HepG2 (cell line): ENCODE data around the gene NARF. TPM values are rescaled to one million over a fixed set of nuclear protein-coding genes. Genes with fewer than 3 reads are reported as not detected.
A peak's percentile ranks its signal among the peaks of the same experiment; 100 is the strongest.

Experiments used
- BRCA1 ChIP-seq: sonication (generic); formaldehyde crosslinking; IDR thresholded peaks from 2 replicates; pipeline ENCODE4 v1.4.0; 2020; ENCODE audit warnings: missing genetic modification reagents
- DZIP1 ChIP-seq: sonication (generic); formaldehyde crosslinking; IDR thresholded peaks from 2 replicates; pipeline ENCODE4 v1.5.0; 2020; ENCODE audit warnings: mild to moderate bottlenecking, missing genetic modification reagents
- EEA1 ChIP-seq: sonication (generic); formaldehyde crosslinking; IDR thresholded peaks from 2 replicates; pipeline ENCODE4 v1.5.1; 2020; ENCODE audit warnings: mild to moderate bottlenecking, missing genetic modification reagents, borderline replicate concordance
- GMEB1 ChIP-seq: sonication (generic); formaldehyde crosslinking; IDR thresholded peaks from 2 replicates; pipeline ENCODE4 v1.5.1; 2020; ENCODE audit warnings: missing genetic modification reagents, mild to moderate bottlenecking, borderline replicate concordance
- IKZF4 ChIP-seq: sonication (generic); formaldehyde crosslinking; IDR thresholded peaks from 2 replicates; pipeline ENCODE4 v1.5.1; 2020; ENCODE audit warnings: borderline replicate concordance, mild to moderate bottlenecking, low read depth, missing genetic modification reagents; ENCODE audit errors: not compliant biosample characterization
- MIER3 ChIP-seq: IDR thresholded peaks from 2 replicates; pipeline ENCODE4 v1.6.1; 2016; ENCODE audit warnings: missing compliant biosample characterization, borderline replicate concordance
- MTA1 ChIP-seq: sonication (generic); formaldehyde crosslinking; IDR thresholded peaks from 2 replicates; pipeline ENCODE4 v1.4.0; 2020; ENCODE audit warnings: missing genetic modification reagents, mild to moderate bottlenecking, borderline replicate concordance
- MXD1 ChIP-seq: sonication (generic); formaldehyde crosslinking; IDR thresholded peaks from 2 replicates; pipeline ENCODE4 v1.4.0; 2020; ENCODE audit warnings: mild to moderate bottlenecking, missing genetic modification reagents
- POGK ChIP-seq: sonication (generic); formaldehyde crosslinking; conservative IDR thresholded peaks from 2 replicates; pipeline ENCODE4 v1.8.0; 2022; ENCODE audit warnings: mild to moderate bottlenecking, moderate library complexity, missing genetic modification reagents
- RFX1 ChIP-seq: fragments of 450-650 bp; IDR thresholded peaks from 2 replicates; pipeline ENCODE4 v1.6.1; 2017
- SNAPC4 ChIP-seq: sonication (generic); formaldehyde crosslinking; IDR thresholded peaks from 2 replicates; pipeline ENCODE4 v1.4.0; 2020; ENCODE audit warnings: mild to moderate bottlenecking, missing genetic modification reagents
- ZNF180 ChIP-seq: sonication (generic); formaldehyde crosslinking; IDR thresholded peaks from 2 replicates; pipeline ENCODE4 v1.4.0; 2020; ENCODE audit warnings: low read depth, missing genetic modification reagents, borderline replicate concordance
- ZNF34 ChIP-seq: sonication (generic); formaldehyde crosslinking; IDR thresholded peaks from 2 replicates; pipeline ENCODE4 v1.4.0; 2020; ENCODE audit warnings: mild to moderate bottlenecking, missing genetic modification reagents, borderline replicate concordance
- ZNF350 ChIP-seq: sonication (generic); formaldehyde crosslinking; IDR thresholded peaks from 2 replicates; pipeline ENCODE4 v1.4.0; 2020; ENCODE audit warnings: mild to moderate bottlenecking, low read depth, missing genetic modification reagents, borderline replicate concordance
- ZNF44 ChIP-seq: sonication (generic); formaldehyde crosslinking; IDR thresholded peaks from 2 replicates; pipeline ENCODE4 v1.5.1; 2020; ENCODE audit warnings: mild to moderate bottlenecking, missing genetic modification reagents
- polyA plus RNA-seq, 8 experiments: library from polyadenylated mRNA; depleted of rRNA in 3 of 8; stranded (reverse) in 7 of 8; unstranded in 1 of 8; fragments of >200 nt; fragmentation: Illumina TruSeq in 4 of 8; extraction: Trizol in 4 of 8; gene quantifications; 2 replicates each; pipeline versions ENCODE4 v1.2.1 to v1.2.3, GENCODE V29; 2011 to 2016; ENCODE audit warnings: low read depth in 4 of 8, missing spikeins in 1 of 8, mixed read lengths in 1 of 8; ENCODE audit not compliant: insufficient read depth in 1 of 8
- total RNA-seq, 5 experiments: library from RNA; depleted of rRNA; stranded (reverse); fragments of >200 nt; fragmentation: Illumina TruSeq; extraction: Trizol; gene quantifications; 2 replicates each; pipeline ENCODE4 v1.2.3, GENCODE V29; 2016; ENCODE audit warnings: low read depth in 1 of 5

NARF gene
- total and polyA plus RNA-seq, 2 of the 13 experiments (the other 11 are each of a cell fraction or from before 2014, with no cell fraction given), result 61.1 to 144 TPM

- TF ChIP-seq EEA1 (CRISPR knock-in tag), result 0 out of 2 replicates have a peak, but pooled peaks have one; percentile 24
- 0 out of 2 replicates have a peak, but pooled peaks have one; percentile 15 for TF ChIP-seq ZNF44 (CRISPR knock-in tag)
- TF ChIP-seq ZNF34 (CRISPR knock-in tag), result no peak
- TF ChIP-seq BRCA1 (CRISPR knock-in tag), result no peak
- no peak for TF ChIP-seq ZNF350 (CRISPR knock-in tag)
- TF ChIP-seq MXD1, result 0 out of 2 replicates have a peak, but pooled peaks have one; percentile 33
- no peak for TF ChIP-seq DZIP1 (CRISPR knock-in tag)
- TF ChIP-seq ZNF180 (CRISPR knock-in tag), result no peak
- TF ChIP-seq POGK (CRISPR knock-in tag), result no peak
- 0 out of 2 replicates have a peak, but pooled peaks have one; percentile 19 for TF ChIP-seq GMEB1 (CRISPR knock-in tag)
- TF ChIP-seq IKZF4 (CRISPR knock-in tag), result peak; percentile 42
- no peak for TF ChIP-seq RFX1
- TF ChIP-seq SNAPC4 (CRISPR knock-in tag), result no peak
- TF ChIP-seq MTA1 (CRISPR knock-in tag), result no peak
- TF ChIP-seq MIER3 (CRISPR knock-in tag), result no peak
These were observed 38.2 kb downstream of the NARF start (continued) for GRCh38 chr17:82496529-82497434.
